PC-9 (cell line): ENCODE measurements around the gene LAMA3. TPM values are rescaled to one million over a fixed set of nuclear protein-coding genes. Genes with fewer than 3 reads are reported as not detected.

Source experiments
- BruUV-seq: library from RNA; stranded (reverse); fragments of 400-500 nt; replicated peaks from 2 replicates; lab custom pipeline; 2021; lab: Mats Ljungman, UMichigan
- CTCF ChIA-PET: fragments of 300-600 bp; sonication (Branson Sonifier 250); formaldehyde crosslinking; loops from one replicate; lab custom pipeline; 2022; ENCODE audit warnings: antibody characterized with exemption; lab: Charles Lee
- POLR2A ChIA-PET: fragments of 300-600 bp; sonication (Branson Sonifier 250); formaldehyde crosslinking; loops from one replicate; lab custom pipeline; 2022; ENCODE audit warnings: antibody characterized with exemption; ENCODE audit not compliant: unreplicated experiment; lab: Charles Lee
- DNase-seq, 2 experiments: peaks; one replicate each; pipeline versions ENCODE4 v3.0.0 to v3.0.0-alpha.2; 2015 to 2022; ENCODE audit warnings: mixed read lengths in 1 of 2
- H2AFZ ChIP-seq: fragments of 200-600 bp; sonication (generic); 2 replicates; pipeline ENCODE4 v1.8.1; 2017; ENCODE audit warnings: antibody characterized with exemption
- H3F3A ChIP-seq: fragments of 200-600 bp; sonication (generic); 2 replicates; pipeline ENCODE4 v1.8.1; 2017; ENCODE audit warnings: antibody characterized with exemption, mild to moderate bottlenecking, low read depth; ENCODE audit not compliant: insufficient read depth
- H3K27ac ChIP-seq: fragments of 200-600 bp; sonication (generic); 2 replicates; pipeline ENCODE4 v1.6.1; 2016; ENCODE audit warnings: mixed run types
- H3K27me3 ChIP-seq: fragments of 200-600 bp; sonication (generic); 2 replicates; pipeline ENCODE4 v1.6.1; 2016; ENCODE audit warnings: low read depth, mixed run types; ENCODE audit not compliant: insufficient read depth
- H3K36me3 ChIP-seq: fragments of 200-600 bp; sonication (generic); 2 replicates; pipeline ENCODE4 v1.6.1; 2016; ENCODE audit warnings: low read depth, mixed run types
- H3K4me1 ChIP-seq: fragments of 200-600 bp; sonication (generic); replicated peaks from 2 replicates; pipeline ENCODE4 v1.6.1; 2016; ENCODE audit warnings: mixed run types; ENCODE audit not compliant: insufficient read depth
- H3K4me2 ChIP-seq: fragments of 200-600 bp; sonication (generic); 2 replicates; pipeline ENCODE4 v1.6.1; 2017; ENCODE audit warnings: mixed run types
- H3K4me3 ChIP-seq: fragments of 200-600 bp; sonication (generic); 2 replicates; pipeline ENCODE4 v1.6.1; 2016; ENCODE audit warnings: mixed run types
- H3K79me2 ChIP-seq: fragments of 200-600 bp; sonication (generic); 2 replicates; pipeline ENCODE4 v1.6.1; 2017; ENCODE audit warnings: low read depth, mixed run types
- H3K9me2 ChIP-seq: fragments of 200-600 bp; sonication (generic); 2 replicates; pipeline ENCODE4 v1.8.1; 2017; ENCODE audit warnings: mild to moderate bottlenecking; ENCODE audit not compliant: insufficient read depth
- H3K9me3 ChIP-seq: fragments of 200-600 bp; sonication (generic); 2 replicates; pipeline ENCODE4 v1.8.1; 2016; ENCODE audit warnings: low read depth; ENCODE audit not compliant: insufficient read depth
- H4K20me1 ChIP-seq: fragments of 200-600 bp; sonication (generic); 2 replicates; pipeline ENCODE4 v1.8.1; 2017; ENCODE audit not compliant: insufficient read depth
- CTCF ChIP-seq: fragments of 200-600 bp; sonication (generic); conservative IDR thresholded peaks from 2 replicates; pipeline ENCODE4 v1.6.1; 2017; ENCODE audit warnings: mixed run types, antibody characterized with exemption, mild to moderate bottlenecking, moderate library complexity
- EZH2 ChIP-seq: fragments of 200-600 bp; sonication (generic); IDR thresholded peaks from 2 replicates; pipeline ENCODE4 v1.8.0; 2017; ENCODE audit warnings: antibody characterized with exemption, low read depth
- intact Hi-C: fragments of 100-400 bp; cut with micrococcal nuclease; formaldehyde crosslinking; loops from one replicate; pipeline ENCODE4 v1.10.0; 2022; ENCODE audit not compliant: unreplicated experiment
- total RNA-seq: library from RNA; stranded (reverse); gene quantifications from 2 replicates; pipeline ENCODE4 v1.2.3, GENCODE V29; 2021

LAMA3 gene
- total RNA-seq, 1 experiment from 2014 or later: 44.4 TPM

GRCh38 chr18:23703057-23703986 is 14.1 kb downstream of the LAMA3 start:
- no peak for TF ChIP-seq EZH2
- TF ChIP-seq CTCF: peak; percentile 71
- no peak overlapping the region for H3K27ac ChIP-seq

GRCh38 chr18:23703987-23704384 is 14.7 kb downstream of the LAMA3 start:
- no peaks in the 10 kb centered on the region for H3K27me3 ChIP-seq
- DNase-seq: no peak
- H2AFZ ChIP-seq: no peak overlapping the region
- no peak for TF ChIP-seq CTCF
- intact Hi-C loops: loop anchor here (1.0 to 5.0 kb wide), 5 partner anchors 82 to 205 kb away; partner anchors contain the start of gene NPC1
- ChIA-PET CTCF (no interaction called here), POLR2A (no interaction called here)
- H3K9me3 ChIP-seq: no peaks in the 10 kb centered on the region
- no peak overlapping the region for H3K4me3 ChIP-seq
- no peaks in the 10 kb centered on the region for H3K4me1 ChIP-seq
- BruUV-seq: no TSS peak
- H3K4me2 ChIP-seq: no peak overlapping the region
- no peaks in the 10 kb centered on the region for H3K36me3 ChIP-seq
- H3K9me2 ChIP-seq: no peaks in the 10 kb centered on the region
- no peaks in the 10 kb centered on the region; the same call in 1 of the 2 replicates for H3F3A ChIP-seq
- no peaks in the 10 kb centered on the region for H4K20me1 ChIP-seq
- no peaks in the 10 kb centered on the region for H3K79me2 ChIP-seq
- no peak overlapping the region for H3K27ac ChIP-seq

More at GRCh38 chr18:23703057-23703986, 14.1 kb downstream of the LAMA3 start:
- Histone ChIP-seq H3K79me2 (no peaks in the 10 kb centered on the region), H4K20me1 (no peaks in the 10 kb centered on the region), H3K4me1 (no peaks in the 10 kb centered on the region), H3K9me3 (no peaks in the 10 kb centered on the region), H3F3A (no peaks in the 10 kb centered on the region; the same call in 1 of the 2 replicates), H3K9me2 (no peaks in the 10 kb centered on the region), H3K27me3 (no peaks in the 10 kb centered on the region), H3K4me2 (no peak overlapping the region), H2AFZ (no peak overlapping the region), H3K4me3 (no peak overlapping the region), H3K36me3 (no peaks in the 10 kb centered on the region)
- POLR2A ChIA-PET: interaction anchor here (0.6 kb wide), 1 partner anchor 76 kb away, joined by 3 read pairs; no protein-coding TSS in a partner anchor
- no TSS peak for BruUV-seq
- CTCF ChIA-PET: interaction anchor here (0.5 to 1.2 kb wide), 8 partner anchors 10 to 161 kb away, joined by 3 to 15 read pairs (median 6); no protein-coding TSS in a partner anchor
- intact Hi-C loops: loop anchor here (1.0 to 5.0 kb wide), 5 partner anchors 81 to 205 kb away; partner anchors contain the start of gene NPC1
- peak in 1 of 2 experiments; percentile 46 for DNase-seq

GRCh38 chr18:23704806-23705205 is 15.6 kb downstream of the LAMA3 start:
- no TSS peak for BruUV-seq
- no peaks in the 10 kb centered on the region for H3K9me3 ChIP-seq
- H3K27ac ChIP-seq: no peak overlapping the region
- TF ChIP-seq CTCF: no peak
- TF ChIP-seq EZH2: no peak
- H2AFZ ChIP-seq: no peak overlapping the region
- H3K36me3 ChIP-seq: no peaks in the 10 kb centered on the region
- no peaks in the 10 kb centered on the region for H3K79me2 ChIP-seq
- H4K20me1 ChIP-seq: no peaks in the 10 kb centered on the region
- no peaks in the 10 kb centered on the region for H3K9me2 ChIP-seq
- H3K4me1 ChIP-seq: no peaks in the 10 kb centered on the region
- H3K4me3 ChIP-seq: no peak overlapping the region
- ChIA-PET CTCF (no interaction called here), POLR2A (no interaction called here)
- no peak overlapping the region for H3K4me2 ChIP-seq
- DNase-seq: no peak
- H3K27me3 ChIP-seq: no peaks in the 10 kb centered on the region
- intact Hi-C loops: loop anchor here (5.0 kb wide), 1 partner anchor 107 kb away; no protein-coding TSS in a partner anchor
- H3F3A ChIP-seq: no peaks in the 10 kb centered on the region; the same call in 1 of the 2 replicates
